GM18526 (cell line): ENCODE measurements around the gene TMPRSS13.

Experiments used
- POLR2A ChIP-seq: IDR thresholded peaks from 3 replicates; pipeline ENCODE4 v1.6.1; 2011; ENCODE audit not compliant: insufficient read length; ENCODE audit errors: extremely low read depth

TMPRSS13 gene

DNA sequence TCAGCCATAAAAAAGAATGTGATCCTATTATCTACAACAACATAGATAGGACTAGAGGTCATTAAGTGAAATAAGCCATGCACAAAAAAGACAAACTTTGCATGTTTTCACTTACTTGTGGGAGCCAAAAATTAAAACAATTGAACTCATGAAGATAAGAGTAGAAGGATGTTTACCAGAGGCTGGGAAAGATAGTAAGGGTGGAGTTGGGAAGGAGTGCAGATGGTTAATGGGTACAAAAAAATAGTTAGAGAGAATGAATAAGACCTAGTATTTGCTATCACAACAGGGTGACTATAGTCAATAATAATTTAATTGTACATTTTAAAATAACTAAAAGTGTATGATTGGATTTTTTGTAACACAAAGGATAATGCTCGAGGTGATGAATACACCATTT is 29.7 kb upstream of the TMPRSS13 start:
- TF ChIP-seq POLR2A = no peak

DNA sequence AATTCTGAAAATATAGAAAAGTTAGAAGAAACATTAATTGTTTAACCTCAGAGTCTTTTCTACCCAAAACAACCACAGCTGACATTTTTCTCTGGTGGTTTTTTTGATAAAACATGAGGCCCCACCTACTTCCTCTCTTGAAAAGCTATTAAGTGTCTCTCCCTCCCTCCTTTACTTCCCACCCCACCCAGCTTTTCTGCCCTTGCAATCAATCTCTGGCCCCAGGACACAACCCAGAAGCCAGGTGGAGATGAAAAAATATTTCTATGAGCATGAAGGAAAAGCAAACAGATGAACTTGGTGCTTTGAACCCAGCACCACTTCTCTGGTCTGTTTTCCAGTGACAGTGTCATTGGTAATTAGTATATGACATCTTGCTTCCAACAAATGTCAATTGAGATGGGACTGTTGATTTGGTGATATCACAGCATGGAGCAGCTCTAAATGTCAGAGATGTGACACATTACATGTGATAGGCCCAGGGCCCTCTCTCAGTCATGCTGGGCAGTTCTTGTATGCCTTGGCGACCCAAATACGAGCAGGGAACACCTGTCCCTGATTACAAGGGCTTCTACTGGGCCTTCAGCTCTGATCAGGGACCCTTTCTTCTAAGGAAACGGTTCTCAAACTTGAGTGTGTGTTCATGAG is 23.9 kb upstream of the TMPRSS13 start:
- no peak for TF ChIP-seq POLR2A

DNA sequence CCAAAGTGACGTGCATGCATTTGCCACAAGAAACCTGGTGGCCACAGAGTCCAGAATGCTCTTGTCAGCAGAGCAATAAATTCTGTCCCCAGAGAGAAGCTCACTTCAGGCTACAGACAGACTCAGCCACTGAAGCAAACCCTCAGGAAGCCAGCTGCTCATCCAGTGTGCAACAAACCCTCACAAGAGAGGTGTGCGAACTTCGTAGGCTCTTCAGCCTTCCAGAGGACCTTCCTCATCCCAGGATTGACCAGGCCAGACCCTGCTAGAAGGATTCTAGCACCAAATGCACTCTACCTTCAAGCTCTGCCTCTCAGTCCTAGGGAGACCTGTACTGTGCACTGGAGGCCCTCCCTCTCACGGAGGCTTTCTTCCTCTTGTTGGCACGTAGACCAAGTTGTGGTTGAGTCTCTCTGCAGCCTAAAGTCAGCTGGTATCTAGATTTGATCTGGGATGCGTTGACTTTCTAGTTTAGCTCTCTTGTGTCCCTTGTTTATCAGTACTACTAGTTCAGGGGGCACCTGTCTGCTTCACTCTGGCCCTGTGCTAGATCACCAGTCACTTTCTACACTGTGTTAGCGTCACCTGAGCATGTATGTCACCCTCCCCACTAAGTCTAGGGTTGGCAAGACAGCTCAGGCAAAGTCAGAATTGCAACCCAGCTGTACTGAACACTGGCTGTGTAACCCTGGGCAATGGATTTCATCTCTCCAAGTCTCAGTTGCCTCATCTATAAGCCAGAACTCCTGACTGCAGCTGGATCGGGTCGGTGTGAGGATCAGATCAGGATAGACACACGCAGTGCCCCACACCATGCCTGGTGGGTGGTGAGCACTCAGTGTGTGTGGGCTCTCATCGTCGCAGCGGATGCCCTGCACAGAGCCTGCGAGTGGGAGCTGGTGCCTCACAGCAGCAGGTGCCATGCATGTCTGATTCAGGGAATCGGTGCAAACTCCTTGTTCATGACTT is 22.1 kb upstream of the TMPRSS13 start:
- no peak for TF ChIP-seq POLR2A

DNA sequence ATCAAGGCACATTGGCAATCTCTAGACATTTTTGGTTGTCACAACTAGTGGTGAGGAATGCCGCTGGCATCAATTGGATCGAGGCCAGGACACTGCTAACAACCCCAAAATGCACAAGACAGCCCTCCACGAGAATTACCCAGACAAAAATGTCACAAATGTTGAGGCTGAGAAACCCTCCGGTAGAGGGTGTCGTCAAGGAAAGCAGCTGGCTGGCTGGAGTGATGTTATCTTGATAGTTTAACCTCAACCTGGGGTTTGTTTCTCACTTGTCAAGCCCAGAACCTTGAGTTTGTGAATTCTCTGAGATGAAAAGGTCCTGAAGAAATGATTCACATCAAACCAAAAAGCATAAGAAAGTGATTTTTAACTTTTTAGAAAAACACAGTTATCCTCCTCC is 21.1 kb upstream of the TMPRSS13 start:
- no peak for TF ChIP-seq POLR2A

DNA sequence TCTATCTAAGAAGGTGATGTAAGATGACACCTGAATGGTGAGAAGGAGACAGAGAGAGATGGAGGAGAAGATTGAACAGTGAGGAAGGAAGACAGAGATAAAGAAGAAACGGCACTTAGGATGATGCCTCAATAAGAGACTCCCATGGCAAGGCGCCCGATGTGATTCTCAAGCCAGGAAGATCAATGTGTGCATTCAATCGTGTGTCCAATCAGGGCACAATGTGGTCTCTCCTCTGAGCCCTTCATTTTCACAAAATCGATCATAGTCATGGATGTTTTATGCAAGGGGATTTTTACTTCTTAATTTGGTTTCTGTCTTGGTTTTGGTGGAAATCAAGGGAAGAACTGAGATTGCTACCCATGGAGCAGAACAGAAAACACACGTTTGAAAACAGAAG is 19.9 kb upstream of the TMPRSS13 start:
- TF ChIP-seq POLR2A = no peak

DNA sequence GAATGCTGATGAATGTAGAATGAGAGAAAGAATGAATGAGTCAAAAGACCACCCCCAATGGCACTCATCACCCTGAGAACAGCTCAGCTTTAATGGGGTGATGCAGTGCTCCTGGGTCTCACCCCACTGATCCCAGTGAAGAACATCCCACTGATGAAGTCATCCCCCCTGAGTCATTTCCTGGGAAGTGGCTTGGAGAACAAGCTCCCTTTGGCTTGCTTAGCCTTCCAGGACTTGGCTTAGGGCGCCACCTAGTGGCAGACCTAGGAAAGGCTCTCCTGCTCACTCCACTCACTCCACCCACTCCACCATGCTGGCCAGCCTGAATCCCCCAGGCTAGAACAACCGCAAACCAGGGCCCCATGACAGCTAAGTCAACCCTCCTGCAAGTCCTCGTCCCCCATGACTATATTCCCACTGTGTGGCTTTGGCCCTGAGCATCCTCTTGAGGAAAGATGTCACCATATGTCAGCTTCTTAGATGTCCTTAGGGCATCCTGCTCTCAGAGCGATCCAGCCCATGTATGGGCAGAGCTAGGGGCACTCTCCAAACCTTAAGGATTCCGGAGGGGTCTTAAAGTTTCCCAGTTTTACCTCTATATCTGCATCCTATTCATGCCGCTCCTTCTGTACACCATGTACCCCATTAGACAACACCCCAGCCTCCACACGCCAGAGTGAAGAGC is 17.8 kb upstream of the TMPRSS13 start:
- TF ChIP-seq POLR2A = no peak

DNA sequence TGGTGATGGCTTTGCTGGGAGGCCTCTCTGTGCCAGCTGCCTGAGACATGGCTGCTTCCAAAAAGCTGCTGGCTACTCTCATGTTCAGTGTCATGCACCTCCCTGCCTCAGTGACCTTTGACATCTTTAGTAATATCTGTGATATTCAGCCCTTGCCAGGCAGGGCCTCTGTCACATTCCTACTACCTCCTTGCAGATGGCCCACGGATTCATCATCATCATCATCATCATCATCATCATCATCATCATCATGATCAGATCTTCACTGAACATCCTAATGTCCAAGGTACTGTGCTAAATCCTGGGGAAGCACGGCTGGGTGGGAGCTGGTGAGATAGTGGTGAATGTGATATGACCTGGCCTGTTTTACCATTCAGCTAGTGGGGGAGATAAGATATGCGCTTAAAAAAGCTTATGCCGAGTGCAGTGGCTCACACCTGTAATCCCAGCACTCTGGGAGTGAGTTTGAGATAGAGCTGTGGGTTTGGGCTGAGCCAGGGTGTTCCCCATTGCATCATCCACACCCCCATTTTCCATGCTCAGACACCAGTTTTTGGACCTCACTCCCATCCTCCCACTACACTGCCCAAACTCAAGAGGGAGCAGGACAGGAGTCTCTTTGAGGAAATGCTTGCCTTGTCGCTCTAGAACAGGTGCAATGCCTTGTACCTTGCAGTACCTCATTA is 17.1 kb upstream of the TMPRSS13 start:
- no peak for TF ChIP-seq POLR2A

DNA sequence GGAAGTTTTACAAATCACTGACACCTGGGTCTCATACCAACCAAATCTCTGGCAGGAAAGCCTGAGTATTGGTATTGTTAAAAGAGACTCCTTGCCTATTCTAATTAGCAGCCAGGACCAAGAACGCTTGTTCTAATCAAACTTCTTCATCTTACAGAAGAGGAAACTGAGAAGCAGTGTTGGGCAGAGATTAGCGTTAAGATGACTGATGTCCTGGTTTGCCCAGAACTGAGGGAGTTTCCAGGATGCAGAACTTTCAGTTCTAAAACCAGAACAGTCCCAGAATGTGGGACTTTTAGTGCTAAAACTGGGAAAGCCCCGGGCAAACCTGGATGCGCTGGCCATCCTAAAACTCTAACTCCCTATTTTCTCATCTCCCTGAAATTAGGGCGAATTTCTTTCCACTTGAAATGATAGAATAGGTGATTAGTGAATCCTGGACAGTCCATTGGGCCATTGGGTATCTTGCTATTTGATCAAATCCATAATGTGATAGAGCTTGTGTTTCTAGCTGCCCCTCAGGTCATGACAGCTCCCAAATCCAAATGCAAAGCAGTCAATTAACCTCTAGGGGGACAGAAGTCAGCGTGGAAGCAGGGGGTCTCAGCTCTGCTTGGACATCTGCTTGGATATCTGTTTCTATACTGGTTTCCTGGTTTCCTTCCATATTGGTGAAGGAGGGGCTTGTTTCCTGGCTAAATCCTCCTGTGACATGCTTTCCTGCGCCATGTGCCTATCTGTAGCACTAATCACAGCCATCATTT is 16.0 kb upstream of the TMPRSS13 start:
- TF ChIP-seq POLR2A = no peak

DNA sequence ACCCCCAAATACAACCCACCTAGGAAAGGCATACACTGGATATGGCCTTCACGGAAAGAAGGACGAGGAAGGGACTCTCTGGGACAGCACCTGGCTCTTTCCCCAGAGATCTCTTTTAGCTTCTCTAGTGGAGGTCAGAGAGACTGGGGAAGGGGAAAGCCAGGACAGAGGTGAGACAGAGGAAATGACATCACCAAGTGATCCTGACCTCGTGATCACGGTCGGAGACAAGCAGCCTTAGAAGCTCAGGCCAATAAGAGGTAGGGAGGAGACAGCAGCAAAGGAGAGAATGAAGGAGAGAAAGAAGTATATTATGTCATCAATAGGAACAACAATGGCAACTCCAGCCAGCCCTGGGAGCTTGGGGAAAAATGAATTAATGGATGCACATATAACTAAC is 15.4 kb upstream of the TMPRSS13 start:
- TF ChIP-seq POLR2A = no peak

DNA sequence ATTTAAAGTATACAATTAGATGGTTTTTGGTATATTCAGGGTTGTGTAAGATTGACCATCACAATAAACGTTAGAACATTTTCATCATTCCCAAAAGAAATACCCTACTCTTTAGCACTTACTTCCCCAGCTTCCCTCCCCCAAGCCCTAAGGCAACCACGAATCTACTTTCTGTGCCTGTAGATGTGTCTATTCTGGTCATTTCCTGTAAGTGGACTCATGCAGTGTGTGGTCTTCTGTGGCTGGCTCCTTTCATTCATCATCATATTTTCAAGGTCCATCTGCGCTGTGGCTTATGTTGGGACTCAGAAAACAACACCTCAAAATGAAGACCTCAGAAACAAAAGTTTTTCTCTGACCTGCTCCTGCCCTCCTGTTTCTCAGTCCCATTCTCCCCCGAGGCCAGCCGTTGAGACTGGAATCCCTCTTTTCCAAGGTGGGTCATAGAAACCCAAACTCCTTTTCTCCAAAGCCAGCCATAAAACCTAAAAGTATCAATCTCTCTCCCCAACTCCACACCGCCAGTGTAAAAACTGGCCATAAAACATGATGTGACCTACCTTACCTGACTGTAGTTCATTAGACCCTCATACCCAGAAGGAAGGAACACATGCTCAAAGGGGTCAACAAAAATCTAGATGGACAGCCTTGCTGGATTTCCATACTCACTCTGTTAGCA is 12.9 kb upstream of the TMPRSS13 start:
- TF ChIP-seq POLR2A = no peak

DNA sequence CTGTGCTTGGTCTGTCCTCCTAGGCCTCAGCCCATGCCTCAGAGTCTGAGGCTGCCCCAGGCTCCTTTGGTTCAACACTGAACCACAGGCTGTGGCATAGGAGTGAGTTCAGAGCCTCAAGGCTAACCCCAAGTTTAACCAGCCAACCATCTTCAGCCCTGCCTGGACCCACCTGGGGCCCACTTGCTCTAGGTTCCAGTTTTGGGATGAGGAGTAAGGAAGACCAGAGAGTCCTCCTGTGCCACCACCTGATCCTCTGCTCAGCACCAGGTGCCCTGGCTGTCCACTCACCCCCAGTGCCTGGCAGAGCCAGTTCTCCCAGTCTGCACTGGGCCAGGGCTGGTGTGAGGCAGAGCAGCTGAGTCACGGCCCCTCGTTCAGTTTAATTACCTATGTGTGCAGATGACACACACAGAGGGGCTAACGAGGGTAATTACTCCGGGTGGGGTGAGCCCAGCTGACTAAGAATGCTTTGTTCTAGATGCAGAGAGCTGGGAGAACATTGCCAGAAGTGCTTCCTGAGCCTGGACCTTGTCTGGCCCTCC is 12.0 kb upstream of the TMPRSS13 start:
- no peak for TF ChIP-seq POLR2A

DNA sequence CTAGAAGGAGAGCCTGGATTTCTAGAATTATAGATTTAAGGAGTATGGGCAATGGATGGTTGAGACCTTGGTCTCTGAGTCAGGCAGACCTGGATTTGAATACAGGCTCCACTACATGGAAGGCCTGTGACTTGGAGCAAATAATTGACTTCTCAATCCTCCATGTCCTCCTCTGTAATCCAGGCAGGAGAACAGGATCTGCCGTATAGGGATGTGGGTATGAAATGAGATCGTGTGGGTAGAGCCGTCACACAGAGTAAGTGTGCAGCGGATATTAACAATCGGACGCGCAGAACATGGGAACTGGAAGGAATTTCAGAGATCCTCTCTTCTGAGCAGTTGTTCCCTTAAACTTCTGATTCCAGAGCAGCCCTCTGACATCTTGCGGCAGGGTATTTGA is 11.5 kb upstream of the TMPRSS13 start:
- TF ChIP-seq POLR2A = no peak

DNA sequence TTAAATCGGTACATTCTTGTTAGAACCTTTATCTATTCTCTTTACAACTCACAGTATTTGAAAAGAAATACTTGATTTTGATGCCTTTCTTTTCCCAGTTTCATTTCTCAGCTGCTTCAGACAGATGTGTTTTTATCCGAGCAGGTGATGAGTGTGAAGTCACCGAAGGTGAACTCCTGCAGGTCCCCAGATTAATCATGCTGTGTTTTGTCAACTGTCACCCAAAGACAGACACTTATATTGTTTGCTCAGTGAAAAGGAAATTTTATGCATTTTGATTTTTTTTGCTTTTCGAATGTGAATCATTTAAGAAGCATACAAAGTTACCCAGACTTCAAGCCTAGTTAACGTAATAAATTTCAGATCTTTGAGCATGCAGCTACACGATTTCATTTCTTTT is 7.8 kb upstream of the TMPRSS13 start:
- TF ChIP-seq POLR2A = no peak

DNA sequence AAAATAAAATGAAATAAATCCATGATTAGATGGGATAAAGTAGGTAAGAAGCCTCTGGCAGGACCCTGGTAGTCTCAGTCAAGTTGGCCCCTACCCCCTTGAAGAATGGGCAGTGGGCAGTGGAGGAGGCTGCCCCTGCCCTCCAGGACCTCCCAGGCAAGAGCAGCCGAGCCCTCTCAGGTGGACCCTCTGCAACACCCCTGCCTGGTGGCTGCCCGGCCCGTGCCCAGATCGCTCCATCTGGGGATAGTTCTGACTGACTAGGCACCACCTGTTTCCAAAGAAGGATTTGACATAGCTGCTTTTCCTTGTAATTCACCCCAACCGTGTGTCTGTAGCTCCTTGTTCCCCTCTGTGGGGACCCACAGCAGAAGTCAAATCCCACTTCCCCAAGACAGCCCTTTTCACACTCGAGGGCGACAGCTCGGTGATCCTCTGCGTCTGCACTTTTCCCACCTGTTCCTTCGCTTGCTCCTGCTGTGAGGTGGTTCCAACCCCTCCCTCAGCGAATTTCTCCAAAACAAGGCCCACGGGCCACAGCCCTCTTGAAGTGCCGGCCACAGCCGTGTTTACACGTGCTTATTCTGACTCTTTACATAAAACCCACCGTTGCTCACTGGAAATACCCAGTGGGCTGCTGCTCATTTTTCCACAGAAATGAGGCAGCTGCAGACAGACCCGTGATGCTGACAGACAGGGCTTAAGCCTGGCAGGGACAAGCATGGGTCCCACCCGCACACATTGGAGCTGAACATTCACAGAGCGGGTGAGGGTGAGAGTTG is 5.5 kb upstream of the TMPRSS13 start:
- TF ChIP-seq POLR2A = no peak
